Stomach smooth muscle (tissue), 2 donors: ENCODE results near the gene PPEF1.
"Not testable (repeated sequence)": the region's sequence is repeated elsewhere in the genome, so short reads cannot be mapped to it uniquely, and the experiment has no call there.

Experiments
- H3K27ac ChIP-seq: one replicate; pipeline ENCODE4 v1.7.0; 2013; ENCODE audit warnings: mild to moderate bottlenecking, low read length, inconsistent platforms
- H3K27me3 ChIP-seq, 2 donors: one replicate each; pipeline ENCODE4 v1.7.0; 2013; ENCODE audit warnings: low read length in 2 of 2; ENCODE audit not compliant: insufficient read depth in 2 of 2, control insufficient read depth in 1 of 2
- H3K36me3 ChIP-seq, 2 donors: one replicate each; pipeline ENCODE4 v1.7.0; 2013; ENCODE audit warnings: low read length in 2 of 2; ENCODE audit not compliant: control insufficient read depth in 2 of 2, insufficient read depth in 2 of 2
- H3K4me1 ChIP-seq: one replicate; pipeline ENCODE4 v1.7.0; 2013; ENCODE audit warnings: low read length; ENCODE audit not compliant: control insufficient read depth, insufficient read depth
- H3K4me3 ChIP-seq, 2 donors: one replicate each; pipeline ENCODE4 v1.7.0; 2013; ENCODE audit warnings: low read length in 2 of 2
- H3K9ac ChIP-seq, 2 donors: one replicate each; pipeline ENCODE4 v1.7.0; 2013; ENCODE audit warnings: low read length in 2 of 2, mild to moderate bottlenecking in 1 of 2
- H3K9me3 ChIP-seq, 2 donors: one replicate each; pipeline ENCODE4 v1.7.0; 2013; ENCODE audit warnings: low read length in 2 of 2; ENCODE audit not compliant: control insufficient read depth in 2 of 2
- donor health status: healthy.
- donor health status: Pancreatic carcinoma.

PPEF1 gene

DNA sequence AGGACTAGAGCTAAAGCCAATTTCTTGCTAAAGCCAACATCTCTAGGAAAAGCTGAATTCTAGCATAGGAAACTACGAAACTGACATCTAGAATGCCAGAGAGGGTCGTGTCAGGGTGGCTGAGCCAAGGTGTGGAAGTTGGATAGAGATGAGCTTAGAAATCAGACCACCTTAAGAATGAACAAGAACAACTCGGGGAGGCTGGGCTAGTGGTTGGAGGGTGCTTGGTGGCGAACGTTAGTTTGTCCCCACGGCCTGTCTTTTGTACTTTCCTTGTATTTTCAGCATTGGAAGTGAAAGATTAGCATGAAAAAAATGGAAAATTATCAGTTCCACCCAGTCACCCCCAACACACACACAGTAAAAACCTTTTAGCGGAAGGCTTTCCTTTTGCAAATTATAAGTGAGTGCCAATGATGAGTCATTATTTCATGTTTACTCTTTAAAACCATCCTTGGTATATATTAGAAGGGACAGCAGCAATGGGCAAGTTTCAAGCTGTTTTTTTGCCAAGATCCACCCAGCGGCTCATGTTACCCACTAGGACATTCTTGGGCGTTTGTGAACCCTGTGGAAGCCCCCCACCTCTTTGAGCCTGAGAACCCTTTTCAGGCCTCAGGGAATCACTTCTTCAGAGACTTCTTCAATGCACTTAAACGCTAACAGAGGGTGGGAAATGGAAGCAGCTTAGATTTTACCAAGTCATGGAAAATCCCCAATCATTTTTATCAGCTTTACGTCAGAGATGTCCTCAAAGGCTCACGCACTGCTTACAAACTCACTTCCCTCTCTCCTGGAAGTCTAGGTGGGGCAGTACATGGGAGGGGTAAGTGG lies 4.9 kb upstream of the PPEF1 start:
- Histone ChIP-seq H3K4me3 (peak overlapping the region in 1 of 2 donors; percentile 15), H3K9me3 (no peaks in the 10 kb centered on the region), H3K4me1 (peaks cover 4% of the 10 kb centered on the region), H3K9ac (no peak overlapping the region), H3K36me3 (no peaks in the 10 kb centered on the region), H3K27me3 (peaks cover 0 to 4% of the 10 kb centered on the region in 2 donors), H3K27ac (no peak overlapping the region)

- H3K4me1 ChIP-seq, result no peaks in the 10 kb centered on the region
- no peaks in the 10 kb centered on the region for H3K36me3 ChIP-seq
- H3K4me3 ChIP-seq, result no peak overlapping the region
- H3K27ac ChIP-seq, result no peak overlapping the region
- no peaks in the 10 kb centered on the region for H3K27me3 ChIP-seq
- no peaks in the 10 kb centered on the region for H3K9me3 ChIP-seq
- H3K9ac ChIP-seq, result no peak overlapping the region
Measured at GRCh38 chrX:18709833-18710232, 2.4 kb downstream of the PPEF1 start.

DNA sequence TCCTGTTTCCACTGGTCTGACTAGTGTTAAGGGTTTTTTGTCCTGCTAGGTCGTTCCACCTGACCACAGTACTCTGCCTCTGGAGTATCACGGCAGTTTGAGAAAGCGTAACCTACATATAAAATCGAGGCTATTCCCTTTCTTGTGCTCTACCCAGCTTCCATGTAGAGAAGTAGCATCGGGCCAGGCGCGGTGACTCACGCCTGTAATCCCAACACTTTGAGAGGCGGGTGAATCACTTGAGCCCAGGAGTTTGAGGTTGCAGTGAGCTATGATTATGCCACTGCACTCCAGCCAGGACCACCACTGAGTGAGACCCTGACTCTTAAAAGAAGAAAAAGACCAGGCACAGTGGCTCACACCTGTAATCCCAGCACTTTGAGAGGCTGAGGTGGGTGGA lies 7.5 kb downstream of the PPEF1 start:
- Histone ChIP-seq H3K9me3 (no peaks in the 10 kb centered on the region), H3K9ac (no peak overlapping the region), H3K36me3 (no peaks in the 10 kb centered on the region), H3K4me1 (no peaks in the 10 kb centered on the region), H3K27me3 (peaks cover 0 to 2% of the 10 kb centered on the region in 2 donors), H3K27ac (no peak overlapping the region), H3K4me3 (no peak overlapping the region)

DNA sequence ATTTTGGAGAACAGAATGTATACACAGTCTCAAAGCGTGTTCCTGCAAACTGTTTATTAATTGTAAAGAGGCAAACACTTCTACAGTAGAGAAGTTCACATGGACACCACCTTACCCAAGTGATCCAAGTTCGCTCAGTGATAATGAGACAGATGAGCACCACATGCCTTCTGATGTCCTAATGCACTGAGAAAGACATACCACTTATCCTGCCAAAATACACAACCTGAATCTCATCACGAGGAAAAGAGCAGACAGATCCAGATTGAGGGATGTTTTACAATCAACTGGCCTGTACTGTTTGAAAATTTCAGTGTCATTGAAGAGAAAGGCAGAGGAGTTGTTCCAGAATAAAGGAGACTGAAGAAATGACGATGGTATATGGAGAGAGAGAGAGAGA lies 12.4 kb downstream of the PPEF1 start:
- Histone ChIP-seq H3K9ac (no peak overlapping the region), H3K4me3 (no peak overlapping the region), H3K4me1 (no peaks in the 10 kb centered on the region), H3K36me3 (no peaks in the 10 kb centered on the region), H3K9me3 (no peaks in the 10 kb centered on the region), H3K27ac (no peak overlapping the region), H3K27me3 (peaks cover 0 to 2% of the 10 kb centered on the region in 2 donors)

DNA sequence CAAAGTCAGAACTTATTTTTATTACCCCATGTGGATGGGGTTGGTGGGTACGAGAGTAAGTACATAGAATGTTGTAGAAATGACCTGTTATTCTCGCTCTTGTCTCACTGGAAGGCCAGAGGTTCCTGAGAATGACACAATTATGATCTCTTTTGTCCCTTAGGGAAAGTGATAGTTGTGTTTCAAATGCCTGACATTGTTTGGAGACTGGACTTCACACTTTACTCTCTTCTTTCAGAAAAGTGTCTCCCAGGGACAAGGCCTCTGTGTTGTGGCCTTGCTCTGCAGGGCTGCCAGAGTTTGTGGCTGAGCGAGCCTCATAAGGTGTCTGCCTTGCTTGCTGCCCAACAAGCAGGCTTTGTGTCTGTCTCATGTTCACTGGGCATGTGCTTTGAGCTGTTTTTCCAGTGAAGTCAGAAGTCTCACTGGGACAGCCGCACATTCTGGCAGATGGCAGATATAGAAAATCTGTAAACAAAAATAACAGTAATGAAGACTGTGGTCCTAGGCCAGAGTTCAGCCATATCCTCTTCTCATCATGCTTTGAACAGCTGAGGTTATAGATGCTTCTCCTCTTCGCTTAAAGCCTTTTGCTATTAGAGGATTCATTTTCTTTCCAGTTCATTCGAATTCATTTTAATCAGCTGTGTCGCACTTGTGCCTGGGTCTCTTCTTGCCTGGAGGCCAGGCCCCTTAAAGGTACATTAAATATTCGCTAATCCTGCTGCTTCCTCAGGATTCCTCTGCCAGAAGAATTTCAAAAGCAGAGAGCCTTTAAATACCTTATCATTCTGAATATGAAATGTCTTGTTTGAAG lies 14.4 kb downstream of the PPEF1 start:
- H3K27me3 ChIP-seq, result peaks cover 0 to 2% of the 10 kb centered on the region in 2 donors
- H3K4me1 ChIP-seq, result no peaks in the 10 kb centered on the region
- H3K36me3 ChIP-seq, result no peaks in the 10 kb centered on the region
- H3K9me3 ChIP-seq, result no peaks in the 10 kb centered on the region
- no peak overlapping the region for H3K9ac ChIP-seq
- no peak overlapping the region for H3K4me3 ChIP-seq
- peak overlapping the region; percentile 58 for H3K27ac ChIP-seq

DNA sequence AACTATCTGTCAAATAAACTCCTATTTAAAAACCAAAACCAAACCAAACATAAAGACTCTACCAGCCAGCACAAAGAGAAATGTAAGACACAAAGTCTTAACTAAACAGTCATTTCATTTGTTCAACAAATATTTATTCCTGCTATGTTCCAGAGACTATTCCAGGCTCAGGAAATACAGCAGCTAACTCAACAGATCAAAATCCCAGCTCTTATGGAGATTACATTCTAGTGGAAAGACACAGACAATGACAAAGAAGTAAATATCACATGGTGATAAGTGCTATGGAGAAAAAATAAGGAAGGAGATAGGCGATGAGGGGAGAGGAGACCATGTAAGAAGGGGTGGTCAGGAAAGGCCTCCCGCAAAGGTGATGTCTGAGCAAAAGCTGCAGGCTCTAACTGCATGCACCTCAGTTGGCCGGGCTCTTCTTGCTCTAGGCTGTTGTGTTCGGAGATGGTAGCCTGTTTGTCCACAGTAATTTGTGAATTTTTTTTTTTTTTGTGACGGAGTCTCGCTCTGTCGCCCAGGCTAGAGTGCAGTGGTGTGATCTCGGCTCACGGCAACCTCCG lies 15.1 kb downstream of the PPEF1 start:
- Histone ChIP-seq H3K9ac (no peak overlapping the region), H3K4me3 (no peak overlapping the region), H3K36me3 (no peaks in the 10 kb centered on the region), H3K9me3 (no peaks in the 10 kb centered on the region), H3K27me3 (peaks cover 0 to 2% of the 10 kb centered on the region in 2 donors), H3K27ac (peak overlapping the region; percentile 58), H3K4me1 (no peaks in the 10 kb centered on the region)

DNA sequence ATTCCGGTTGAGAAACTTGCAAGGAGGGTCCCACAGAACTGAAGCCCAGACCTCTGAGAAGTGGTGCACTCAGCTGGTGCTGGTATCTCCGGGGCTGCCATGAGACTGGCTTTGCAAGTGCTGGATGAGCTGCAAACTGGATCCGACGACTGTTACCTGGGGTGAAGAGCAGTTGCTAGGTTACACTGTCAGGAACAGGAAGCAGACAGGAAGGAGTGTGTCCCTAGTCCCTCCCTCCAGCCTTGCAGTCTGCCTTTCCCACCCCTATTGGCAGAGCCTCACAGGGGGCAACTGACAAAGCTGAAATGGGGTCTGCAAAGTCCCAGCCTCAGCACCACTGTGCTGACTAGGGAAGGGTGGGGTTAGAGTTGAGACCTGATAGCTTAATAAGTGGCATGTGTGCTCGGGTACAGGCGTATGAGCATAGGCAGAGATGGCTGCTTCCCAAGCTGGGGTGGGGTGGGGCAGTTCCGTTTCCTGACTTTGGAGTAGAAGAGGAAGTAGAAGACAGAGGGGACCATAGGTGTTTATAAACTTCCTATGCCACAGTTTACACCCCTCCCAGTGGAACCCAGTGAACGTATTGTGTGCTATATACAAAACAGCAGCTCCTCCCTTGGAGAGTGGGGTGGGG lies 18.0 kb downstream of the PPEF1 start:
- H3K4me3 ChIP-seq, result no peak overlapping the region
- H3K4me1 ChIP-seq, result no peaks in the 10 kb centered on the region
- peaks cover 0 to 2% of the 10 kb centered on the region in 2 donors for H3K27me3 ChIP-seq
- H3K27ac ChIP-seq, result no peak overlapping the region
- H3K9ac ChIP-seq, result no peak overlapping the region
- no peaks in the 10 kb centered on the region for H3K9me3 ChIP-seq
- H3K36me3 ChIP-seq, result no peaks in the 10 kb centered on the region

DNA sequence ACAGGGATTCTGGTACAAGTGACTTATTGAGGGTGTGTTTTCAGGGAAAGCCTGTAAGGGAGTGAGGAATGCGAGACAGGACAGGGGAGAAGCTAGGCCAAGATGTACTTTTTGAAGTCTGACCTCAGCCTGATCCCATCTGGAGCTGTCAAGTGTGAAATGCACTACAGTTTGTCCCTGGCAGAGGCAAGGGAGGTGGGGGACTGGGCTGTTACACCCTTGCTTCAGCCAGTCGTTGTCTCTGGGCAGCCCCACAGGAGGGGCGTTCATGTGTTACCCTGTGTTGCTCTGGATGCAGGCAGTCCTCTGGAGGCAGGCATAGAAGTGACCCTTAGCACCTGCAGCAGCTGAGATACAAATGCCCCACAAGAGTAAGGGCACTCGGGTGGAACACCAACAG lies 25.8 kb downstream of the PPEF1 start:
- H3K27me3 ChIP-seq, result no peaks in the 10 kb centered on the region
- H3K9me3 ChIP-seq, result no peaks in the 10 kb centered on the region
- no peaks in the 10 kb centered on the region for H3K4me1 ChIP-seq
- H3K36me3 ChIP-seq, result no peaks in the 10 kb centered on the region
- H3K9ac ChIP-seq, result no peak overlapping the region
- H3K27ac ChIP-seq, result no peak overlapping the region
- H3K4me3 ChIP-seq, result no peak overlapping the region

DNA sequence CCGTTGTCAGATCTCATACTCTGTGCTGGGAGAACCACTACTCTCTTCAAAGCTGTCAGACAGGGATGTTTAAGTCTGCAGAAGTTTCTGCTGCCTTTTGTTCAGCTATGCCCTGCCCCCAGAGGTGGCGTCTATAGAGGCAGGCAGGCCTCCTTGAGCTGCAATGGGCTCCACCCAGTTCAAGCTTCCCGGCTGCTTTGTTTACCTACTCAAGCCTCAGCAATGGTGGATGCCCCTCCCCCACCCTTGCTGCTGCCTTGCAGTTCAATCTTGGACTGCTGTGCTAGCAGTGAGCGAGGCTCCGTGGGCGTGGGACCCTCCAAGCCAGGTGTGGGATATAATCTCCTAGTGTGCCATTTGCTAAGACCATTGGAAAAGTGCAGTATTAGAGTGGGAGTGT lies 32.2 kb downstream of the PPEF1 start:
- H3K9ac ChIP-seq, H3K4me1 ChIP-seq, H3K27ac ChIP-seq, H3K27me3 ChIP-seq, H3K9me3 ChIP-seq, H3K4me3 ChIP-seq, H3K36me3 ChIP-seq: not testable (repeated sequence)

DNA sequence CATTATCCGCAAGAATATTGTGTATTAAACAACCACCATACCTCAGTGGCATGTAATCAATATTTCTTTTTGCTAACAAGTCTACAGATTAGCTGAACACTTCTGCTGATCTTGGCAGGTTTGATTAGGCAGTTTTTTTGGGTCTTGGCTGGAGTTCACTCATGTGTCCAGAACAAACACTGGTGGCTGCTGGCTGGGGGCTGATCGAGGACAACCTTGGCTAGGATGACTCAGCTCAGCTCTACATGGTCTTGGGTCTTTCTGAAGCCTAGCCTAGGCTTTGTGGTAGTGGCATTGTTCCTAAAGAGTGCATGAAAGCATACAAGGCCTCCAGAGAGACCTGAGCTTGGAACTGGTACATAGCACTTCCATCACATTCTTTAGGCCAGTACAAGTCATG lies 41.1 kb downstream of the PPEF1 start:
- no peaks in the 10 kb centered on the region for H3K4me1 ChIP-seq
- H3K9ac ChIP-seq, result no peak overlapping the region
- no peak overlapping the region for H3K27ac ChIP-seq
- H3K27me3 ChIP-seq, result no peaks in the 10 kb centered on the region
- H3K4me3 ChIP-seq, result no peak overlapping the region
- H3K36me3 ChIP-seq, result no peaks in the 10 kb centered on the region
- peaks cover 0 to 3% of the 10 kb centered on the region in 2 donors for H3K9me3 ChIP-seq
